HepG2 (cell line): Measurements from ENCODE around the gene GRM7. TPM values are rescaled to one million over a fixed set of nuclear protein-coding genes. Genes with fewer than 3 reads are reported as not detected.

Experiments used
- ATAC-seq: fragments of 200-7000 bp; cut with Tn5 transposase; 3 replicates; pipeline ENCODE4 v1.9.1; 2020; ENCODE audit warnings: mild to moderate bottlenecking, moderate library complexity
- BruUV-seq: library from RNA; stranded (reverse); fragments of 400-500 nt; replicated peaks from 2 replicates; lab custom pipeline; 2021; lab: Mats Ljungman, UMichigan
- CTCF ChIA-PET: fragments of 300-600 bp; formaldehyde crosslinking; extraction: SDS; loops from one replicate; lab custom pipeline; 2021; ENCODE audit warnings: low total read pairs, inconsistent platforms, low intra/inter-chr PET ratio; lab: Yijun Ruan, JAX
- POLR2A ChIA-PET: fragments of 350-600 bp; sonication (Branson Sonifier 250); formaldehyde crosslinking; loops from one replicate; lab custom pipeline; 2020; ENCODE audit warnings: antibody characterized with exemption, inconsistent platforms; lab: Yijun Ruan, JAX
- DNase-seq: peaks from one replicate; pipeline ENCODE4 v3.0.0-alpha.2; 2015; ENCODE audit warnings: low spot score
- FAIRE-seq: peaks from 3 replicates; lab custom pipeline; 2011; peaks lifted over from hg19 to GRCh38; lab: Jason Lieb, UNC
- H2AFZ ChIP-seq: one replicate; pipeline ENCODE4 v1.6.1; 2011; ENCODE audit warnings: low read length, inconsistent platforms
- H3K27ac ChIP-seq: fragments of 300-600 bp; 3 replicates; pipeline ENCODE4 v1.8.0; 2011; ENCODE audit warnings: mixed run types, mild to moderate bottlenecking, mixed read lengths, low read length, inconsistent platforms; ENCODE audit not compliant: insufficient read depth; ENCODE audit errors: extremely low read length
- H3K27me3 ChIP-seq, 2 experiments: fragments of 200-600 bp in 1 of 2; 2 replicates in 1 of 2; 3 replicates in 1 of 2; pipeline versions ENCODE4 v1.6.0 to v1.8.0; 2011; ENCODE audit warnings: low read length in 2 of 2, mild to moderate bottlenecking in 2 of 2, moderate library complexity in 2 of 2, inconsistent platforms in 1 of 2; ENCODE audit not compliant: insufficient read depth in 2 of 2, control insufficient read depth in 1 of 2
- H3K36me3 ChIP-seq, 2 experiments: fragments of 200-600 bp in 1 of 2; replicated peaks in 1 of 2; 2 replicates in 1 of 2; 3 replicates in 1 of 2; pipeline versions ENCODE4 v1.5.1 to v1.8.0; 2011; ENCODE audit warnings: low read length in 2 of 2, inconsistent platforms in 1 of 2; ENCODE audit not compliant: insufficient read depth in 2 of 2, control insufficient read depth in 1 of 2
- H3K4me1 ChIP-seq: 2 replicates; pipeline ENCODE4 v1.5.1; 2012; ENCODE audit warnings: low read length, inconsistent platforms; ENCODE audit not compliant: insufficient read depth
- H3K4me2 ChIP-seq: 2 replicates; pipeline ENCODE4 v1.6.0; 2011; ENCODE audit warnings: low read depth, low read length, inconsistent platforms
- H3K4me3 ChIP-seq, 3 experiments: fragments of 200-600 bp in 1 of 3; sonication (generic), shearing (Covaris generic) in 1 of 3; replicated peaks in 1 of 3; 2 replicates each; pipeline ENCODE4 v1.5.1; 2011 to 2016; ENCODE audit warnings: low read length in 3 of 3, inconsistent platforms in 2 of 3, low read depth in 2 of 3, mild to moderate bottlenecking in 2 of 3, control low read depth in 1 of 3, mixed read lengths in 1 of 3; ENCODE audit not compliant: insufficient read depth in 1 of 3
- H3K79me2 ChIP-seq: one replicate; pipeline ENCODE4 v1.6.1; 2011; ENCODE audit warnings: low read length, inconsistent platforms; ENCODE audit not compliant: insufficient read depth
- H3K9ac ChIP-seq: 2 replicates; pipeline ENCODE4 v1.6.0; 2011; ENCODE audit warnings: mild to moderate bottlenecking, low read depth, low read length, inconsistent platforms; ENCODE audit not compliant: insufficient read depth
- H3K9me3 ChIP-seq: 2 replicates; pipeline ENCODE4 v1.5.1; 2012; ENCODE audit warnings: mild to moderate bottlenecking, low read length
- H4K20me1 ChIP-seq: 2 replicates; pipeline ENCODE4 v1.6.0; 2011; ENCODE audit warnings: inconsistent platforms, mild to moderate bottlenecking, low read length, moderate library complexity; ENCODE audit not compliant: insufficient read depth
- CBX2 ChIP-seq, 2 experiments: fragments of 200-600 bp in 1 of 2; sonication (generic); formaldehyde crosslinking in 1 of 2; IDR thresholded peaks; 2 replicates each; pipeline versions ENCODE4 v1.7.0 to v1.8.1; 2018 to 2022; ENCODE audit warnings: low read depth in 2 of 2, low read length in 1 of 2, mild to moderate bottlenecking in 1 of 2, missing genetic modification reagents in 1 of 2
- MYNN ChIP-seq: sonication (generic); formaldehyde crosslinking; IDR thresholded peaks from 2 replicates; pipeline ENCODE4 v1.4.0; 2020; ENCODE audit warnings: mild to moderate bottlenecking, low read depth, missing genetic modification reagents
- NPAS2 ChIP-seq: sonication (generic); formaldehyde crosslinking; IDR thresholded peaks from 2 replicates; pipeline ENCODE4 v1.8.0; 2022; ENCODE audit warnings: mild to moderate bottlenecking, missing genetic modification reagents, borderline replicate concordance
- NR2F2 ChIP-seq: IDR thresholded peaks from 2 replicates; pipeline ENCODE4 v1.6.1; 2012; ENCODE audit warnings: low read depth, inconsistent platforms, borderline replicate concordance
- RBM22 ChIP-seq: fragments of 200-400 bp; formaldehyde crosslinking; optimal IDR thresholded peaks from 2 replicates; pipeline ENCODE3; 2017; ENCODE audit warnings: mild to moderate bottlenecking, low read length, moderate library complexity
- SMAD9 ChIP-seq: sonication (generic); formaldehyde crosslinking; IDR thresholded peaks from 2 replicates; pipeline ENCODE4 v1.5.1; 2020; ENCODE audit warnings: mild to moderate bottlenecking, missing genetic modification reagents
- SUZ12 ChIP-seq: fragments of 150-350 bp; IDR thresholded peaks from 2 replicates; pipeline ENCODE4 v1.6.1; 2014; ENCODE audit warnings: low read depth, low read length
- ZFP90 ChIP-seq: sonication (generic); formaldehyde crosslinking; IDR thresholded peaks from 2 replicates; pipeline ENCODE4 v1.8.0; 2022; ENCODE audit warnings: missing genetic modification reagents, mild to moderate bottlenecking, inconsistent platforms, borderline replicate concordance
- ZNF224 ChIP-seq: sonication (generic); formaldehyde crosslinking; IDR thresholded peaks from 2 replicates; pipeline ENCODE4 v1.5.0; 2020; ENCODE audit warnings: mild to moderate bottlenecking, missing genetic modification reagents
- ZNF460 ChIP-seq: sonication (generic); formaldehyde crosslinking; IDR thresholded peaks from 2 replicates; pipeline ENCODE4 v1.5.1; 2020; ENCODE audit warnings: missing genetic modification reagents, mild to moderate bottlenecking, borderline replicate concordance
- ZNF761 ChIP-seq: sonication (generic); formaldehyde crosslinking; conservative IDR thresholded peaks from 2 replicates; pipeline ENCODE4 v1.4.0; 2020; ENCODE audit warnings: mild to moderate bottlenecking, missing genetic modification reagents
- WGBS: methylation state at CpG from one replicate; pipeline ENCODE4 v1.1.6; 2017; ENCODE audit warnings: low lambda C conversion rate; 5-methylcytosine and 5-hydroxymethylcytosine counted together
- in situ Hi-C: cut with HindIII; loops from 2 replicates; pipeline ENCODE4 v1.10.0; 2017; ENCODE audit warnings: low pct_unique_long_range_greater_than_20kb; ENCODE audit not compliant: extremely low pct_ligation_motif_present
- intact Hi-C: fragments of 100-400 bp; cut with micrococcal nuclease; formaldehyde crosslinking; loops from one replicate; pipeline ENCODE4 v1.10.0; 2022; ENCODE audit not compliant: unreplicated experiment
- polyA plus RNA-seq, 8 experiments: library from polyadenylated mRNA; depleted of rRNA in 3 of 8; stranded (reverse) in 7 of 8; unstranded in 1 of 8; fragments of >200 nt; fragmentation: Illumina TruSeq in 4 of 8; extraction: Trizol in 4 of 8; gene quantifications; 2 replicates each; pipeline versions ENCODE4 v1.2.1 to v1.2.3, GENCODE V29; 2011 to 2016; ENCODE audit warnings: low read depth in 4 of 8, missing spikeins in 1 of 8, mixed read lengths in 1 of 8; ENCODE audit not compliant: insufficient read depth in 1 of 8
- total RNA-seq, 5 experiments: library from RNA; depleted of rRNA; stranded (reverse); fragments of >200 nt; fragmentation: Illumina TruSeq; extraction: Trizol; gene quantifications; 2 replicates each; pipeline ENCODE4 v1.2.3, GENCODE V29; 2016; ENCODE audit warnings: low read depth in 1 of 5
- TF ChIP-seq, protein P1 (sequence below): sonication (generic); formaldehyde crosslinking; IDR thresholded peaks from 2 replicates; pipeline ENCODE4 v1.8.1; 2023; ENCODE audit warnings: mild to moderate bottlenecking, missing genetic modification reagents
- TF ChIP-seq, protein P2 (sequence below): conservative IDR thresholded peaks from 2 replicates; pipeline ENCODE4 v1.6.1; 2018; ENCODE audit warnings: missing genetic modification reagents
- TF ChIP-seq, protein P3 (sequence below): sonication (generic); formaldehyde crosslinking; IDR thresholded peaks from 2 replicates; pipeline ENCODE4 v1.5.0; 2020; ENCODE audit warnings: missing genetic modification reagents
- TF ChIP-seq, protein P4 (sequence below): sonication (generic); IDR thresholded peaks from 2 replicates; pipeline ENCODE4 v1.6.1; 2016; ENCODE audit warnings: low read depth, borderline replicate concordance

The GRM7 gene
- total and polyA plus RNA-seq, 2 of the 13 experiments (the other 11 are each of a cell fraction or from before 2014, with no cell fraction given): not detected

DNA sequence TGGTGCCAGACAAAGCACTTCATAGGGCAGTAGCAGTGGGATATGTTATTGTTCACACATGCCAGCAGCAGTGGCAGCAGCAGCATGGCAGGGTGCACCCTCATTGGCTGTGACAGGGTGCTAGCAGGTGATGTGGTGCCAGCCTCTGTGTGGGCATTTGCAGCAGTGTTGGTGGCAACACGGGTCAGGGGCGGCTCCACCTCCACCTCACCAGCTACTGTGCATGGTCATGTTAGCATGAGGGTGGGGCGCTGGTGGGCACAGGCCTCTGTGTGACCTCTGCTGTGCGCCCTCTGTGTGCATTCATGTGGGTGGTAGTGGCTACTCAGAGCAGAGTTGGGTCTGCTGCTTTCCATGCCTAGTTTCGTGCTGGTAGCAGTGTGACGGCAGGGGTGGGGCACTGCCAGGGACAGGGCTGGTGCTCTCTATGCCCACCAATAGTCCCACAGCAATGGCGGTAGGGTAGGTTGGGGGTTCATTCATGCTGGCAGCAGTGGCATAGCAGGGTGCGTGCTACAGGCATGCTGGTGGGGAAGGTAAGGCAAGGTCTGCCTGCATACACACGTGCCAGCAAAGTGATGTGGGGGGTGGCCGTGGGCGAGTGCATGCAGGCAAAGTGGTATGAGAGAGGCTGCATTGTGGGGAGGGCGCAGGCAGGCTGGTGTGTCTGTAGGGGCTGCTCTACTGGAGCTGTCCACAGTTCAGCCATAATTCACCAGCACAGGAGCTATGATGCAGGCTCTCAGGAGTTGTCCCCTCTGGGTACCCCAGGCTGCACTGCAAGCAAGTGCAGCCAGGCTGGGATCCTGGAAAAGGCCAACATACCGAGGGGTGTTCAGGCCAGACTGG is 402.7 kb downstream of the GRM7 start:
- Histone ChIP-seq H3K27me3 (no peaks in the 10 kb centered on the region), H3K79me2 (no peaks in the 10 kb centered on the region), H3K27ac (no peak overlapping the region), H3K9me3 (peaks cover 87% of the 10 kb centered on the region), H3K4me2 (no peak overlapping the region), H2AFZ (no peak overlapping the region), H4K20me1 (no peaks in the 10 kb centered on the region), H3K36me3 (no peaks in the 10 kb centered on the region), H3K4me3 (no peak overlapping the region), H3K4me1 (no peaks in the 10 kb centered on the region), H3K9ac (no peak overlapping the region)
- POLR2A ChIA-PET: no interaction called here
- in situ Hi-C loops: no loop called here
- intact Hi-C loops: no loop called here
- WGBS: 0% methylated on average over 3 of the region's 13 CpGs
- ATAC-seq (no peak), DNase-seq (no peak), FAIRE-seq (no peak)
- CTCF ChIA-PET: no interaction called here
- BruUV-seq: no TSS peak
- TF ChIP-seq CBX2 (IDR thresholded peaks at IDR 0.05; ENCODE audit: low read depth, low read length) (no peak), CBX2 (CRISPR knock-in tag; IDR thresholded peaks at IDR 0.05; ENCODE audit: low read depth) (no peak), ZNF761 (CRISPR knock-in tag) (no peak), SMAD9 (CRISPR knock-in tag) (no peak), RBM22 (no peak), ZFP90 (CRISPR knock-in tag) (no peak), ZNF224 (CRISPR knock-in tag) (no peak), NPAS2 (CRISPR knock-in tag) (no peak), MYNN (CRISPR knock-in tag) (no peak), NR2F2 (no peak), ZNF460 (CRISPR knock-in tag) (no peak), SUZ12 (no peak)
- TF ChIP-seq, protein P1, sequence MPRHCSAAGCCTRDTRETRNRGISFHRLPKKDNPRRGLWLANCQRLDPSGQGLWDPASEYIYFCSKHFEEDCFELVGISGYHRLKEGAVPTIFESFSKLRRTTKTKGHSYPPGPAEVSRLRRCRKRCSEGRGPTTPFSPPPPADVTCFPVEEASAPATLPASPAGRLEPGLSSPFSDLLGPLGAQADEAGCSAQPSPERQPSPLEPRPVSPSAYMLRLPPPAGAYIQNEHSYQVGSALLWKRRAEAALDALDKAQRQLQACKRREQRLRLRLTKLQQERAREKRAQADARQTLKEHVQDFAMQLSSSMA (CRISPR knock-in tag): no peak
- TF ChIP-seq, protein P2, sequence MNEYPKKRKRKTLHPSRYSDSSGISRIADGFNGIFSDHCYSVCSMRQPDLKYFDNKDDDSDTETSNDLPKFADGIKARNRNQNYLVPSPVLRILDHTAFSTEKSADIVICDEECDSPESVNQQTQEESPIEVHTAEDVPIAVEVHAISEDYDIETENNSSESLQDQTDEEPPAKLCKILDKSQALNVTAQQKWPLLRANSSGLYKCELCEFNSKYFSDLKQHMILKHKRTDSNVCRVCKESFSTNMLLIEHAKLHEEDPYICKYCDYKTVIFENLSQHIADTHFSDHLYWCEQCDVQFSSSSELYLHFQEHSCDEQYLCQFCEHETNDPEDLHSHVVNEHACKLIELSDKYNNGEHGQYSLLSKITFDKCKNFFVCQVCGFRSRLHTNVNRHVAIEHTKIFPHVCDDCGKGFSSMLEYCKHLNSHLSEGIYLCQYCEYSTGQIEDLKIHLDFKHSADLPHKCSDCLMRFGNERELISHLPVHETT (CRISPR knock-in tag): no peak
- TF ChIP-seq, protein P3, sequence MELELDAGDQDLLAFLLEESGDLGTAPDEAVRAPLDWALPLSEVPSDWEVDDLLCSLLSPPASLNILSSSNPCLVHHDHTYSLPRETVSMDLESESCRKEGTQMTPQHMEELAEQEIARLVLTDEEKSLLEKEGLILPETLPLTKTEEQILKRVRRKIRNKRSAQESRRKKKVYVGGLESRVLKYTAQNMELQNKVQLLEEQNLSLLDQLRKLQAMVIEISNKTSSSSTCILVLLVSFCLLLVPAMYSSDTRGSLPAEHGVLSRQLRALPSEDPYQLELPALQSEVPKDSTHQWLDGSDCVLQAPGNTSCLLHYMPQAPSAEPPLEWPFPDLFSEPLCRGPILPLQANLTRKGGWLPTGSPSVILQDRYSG (CRISPR knock-in tag): no peak
- TF ChIP-seq, protein P4, sequence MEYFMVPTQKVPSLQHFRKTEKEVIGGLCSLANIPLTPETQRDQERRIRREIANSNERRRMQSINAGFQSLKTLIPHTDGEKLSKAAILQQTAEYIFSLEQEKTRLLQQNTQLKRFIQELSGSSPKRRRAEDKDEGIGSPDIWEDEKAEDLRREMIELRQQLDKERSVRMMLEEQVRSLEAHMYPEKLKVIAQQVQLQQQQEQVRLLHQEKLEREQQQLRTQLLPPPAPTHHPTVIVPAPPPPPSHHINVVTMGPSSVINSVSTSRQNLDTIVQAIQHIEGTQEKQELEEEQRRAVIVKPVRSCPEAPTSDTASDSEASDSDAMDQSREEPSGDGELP: no peak
